Lower leg skin (tissue), 4 donors: ENCODE data around the gene RGS18. TPM values are rescaled to one million over a fixed set of nuclear protein-coding genes. Genes with fewer than 3 reads are reported as not detected.

Experiments used
- DNase-seq, 2 donors: peaks; one replicate each; pipeline ENCODE4 v3.0.0-alpha.2; 2019; ENCODE audit warnings: low spot score in 2 of 2
- H3K4me3 ChIP-seq: fragments of 200-600 bp; sonication (generic); 2 replicates; pipeline ENCODE4 v1.5.1; 2017; ENCODE audit warnings: mild to moderate bottlenecking, low read depth; ENCODE audit not compliant: poor library complexity, severe bottlenecking
- POLR2A ChIP-seq, 2 donors: fragments of 450-650 bp; IDR thresholded peaks; one replicate each; pipeline ENCODE4 v1.6.1; 2016 to 2017; ENCODE audit warnings: antibody characterized with exemption in 2 of 2, mild to moderate bottlenecking in 1 of 2, moderate library complexity in 1 of 2
- WGBS, 2 donors: methylation state at CpG; one replicate each; pipeline ENCODE4 v1.1.5; 2018; 5-methylcytosine and 5-hydroxymethylcytosine counted together
- intact Hi-C: fragments of 100-400 bp; cut with DNase I; formaldehyde crosslinking; loops from one replicate; pipeline ENCODE4 v1.15.0; 2023; ENCODE audit warnings: low total_unique reads
- total RNA-seq, 4 donors: library from RNA; depleted of rRNA; stranded (reverse); fragments of >200 nt; gene quantifications; one replicate each; pipeline ENCODE4 v1.1.0, GENCODE V29; 2016
- TF ChIP-seq, protein P1 (sequence below), 3 donors: fragments of 450-650 bp; IDR thresholded peaks; one replicate each; pipeline ENCODE4 v1.5.1; 2016; ENCODE audit warnings: antibody characterized with exemption in 3 of 3, mild to moderate bottlenecking in 3 of 3, moderate library complexity in 2 of 3

RGS18 gene
- total RNA-seq, 4 donors from 2014 or later: 0.13 to 1.0 (median 0.84) TPM; not detected in 1

- H3K4me3 ChIP-seq: no peak overlapping the region
- intact Hi-C loops: no loop called here
- WGBS, 2 donors: 66 to 67% methylated on average over 3 of the region's 3 CpGs
- DNase-seq: no peak
- TF ChIP-seq POLR2A (IDR thresholded peaks at IDR 0.05): no peak
Observed at GRCh38 chr1:192167911-192168700, 9.8 kb downstream of the RGS18 start.

GRCh38 chr1:192168964-192169363, 10.7 kb downstream of the RGS18 start:
- no peak for TF ChIP-seq POLR2A (IDR thresholded peaks at IDR 0.05)
- TF ChIP-seq, protein P1, sequence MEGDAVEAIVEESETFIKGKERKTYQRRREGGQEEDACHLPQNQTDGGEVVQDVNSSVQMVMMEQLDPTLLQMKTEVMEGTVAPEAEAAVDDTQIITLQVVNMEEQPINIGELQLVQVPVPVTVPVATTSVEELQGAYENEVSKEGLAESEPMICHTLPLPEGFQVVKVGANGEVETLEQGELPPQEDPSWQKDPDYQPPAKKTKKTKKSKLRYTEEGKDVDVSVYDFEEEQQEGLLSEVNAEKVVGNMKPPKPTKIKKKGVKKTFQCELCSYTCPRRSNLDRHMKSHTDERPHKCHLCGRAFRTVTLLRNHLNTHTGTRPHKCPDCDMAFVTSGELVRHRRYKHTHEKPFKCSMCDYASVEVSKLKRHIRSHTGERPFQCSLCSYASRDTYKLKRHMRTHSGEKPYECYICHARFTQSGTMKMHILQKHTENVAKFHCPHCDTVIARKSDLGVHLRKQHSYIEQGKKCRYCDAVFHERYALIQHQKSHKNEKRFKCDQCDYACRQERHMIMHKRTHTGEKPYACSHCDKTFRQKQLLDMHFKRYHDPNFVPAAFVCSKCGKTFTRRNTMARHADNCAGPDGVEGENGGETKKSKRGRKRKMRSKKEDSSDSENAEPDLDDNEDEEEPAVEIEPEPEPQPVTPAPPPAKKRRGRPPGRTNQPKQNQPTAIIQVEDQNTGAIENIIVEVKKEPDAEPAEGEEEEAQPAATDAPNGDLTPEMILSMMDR (IDR thresholded peaks at IDR 0.05): no peak
- intact Hi-C loops: no loop called here
- 70% methylated on average over 4 of the region's 4 CpGs for WGBS, 2 donors
- no peak overlapping the region for H3K4me3 ChIP-seq
- no peak for DNase-seq

DNA sequence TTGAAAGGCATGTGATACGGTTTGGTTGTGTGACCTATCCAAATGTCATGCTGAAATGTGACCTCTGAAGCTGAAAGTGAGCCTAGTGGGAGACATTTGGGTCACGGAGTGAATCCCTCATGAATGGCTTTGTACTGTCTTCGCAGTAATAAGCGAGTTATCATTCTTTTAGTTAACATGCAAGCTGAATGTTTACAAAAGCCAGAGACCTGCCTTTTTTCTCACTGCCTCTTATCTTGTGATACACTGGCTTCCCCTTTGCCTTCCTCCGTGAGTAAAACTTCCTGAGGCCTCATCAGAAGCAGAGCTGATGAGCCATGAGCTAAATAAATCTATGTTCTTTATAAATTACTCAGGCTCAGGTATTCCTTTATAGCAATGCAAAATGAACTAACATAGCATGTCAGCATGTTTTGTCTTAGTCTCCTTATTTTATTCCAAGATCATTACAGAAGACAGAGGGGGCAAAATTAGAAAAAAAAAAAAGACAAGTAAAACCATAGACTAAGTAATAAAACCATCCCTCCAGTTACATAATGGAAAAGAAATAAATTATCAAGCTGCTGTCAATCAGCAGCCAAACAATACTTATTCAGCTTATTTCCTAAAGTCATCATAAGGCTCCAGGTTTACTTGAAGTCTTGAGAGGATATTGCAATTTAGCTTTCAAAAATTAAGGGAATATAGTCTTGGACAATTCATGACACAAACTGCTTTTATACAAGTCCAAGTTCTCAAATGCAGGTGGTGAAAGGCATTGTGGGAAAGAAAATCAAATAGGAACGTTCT, 12.1 kb downstream of the RGS18 start:
- WGBS, 2 donors: 61 to 66% methylated on average over 6 of the region's 6 CpGs
- H3K4me3 ChIP-seq: no peak overlapping the region
- TF ChIP-seq POLR2A (IDR thresholded peaks at IDR 0.05): no peak
- TF ChIP-seq, protein P1 (IDR thresholded peaks at IDR 0.05): no peak
- no peak for DNase-seq
- intact Hi-C loops: no loop called here

DNA sequence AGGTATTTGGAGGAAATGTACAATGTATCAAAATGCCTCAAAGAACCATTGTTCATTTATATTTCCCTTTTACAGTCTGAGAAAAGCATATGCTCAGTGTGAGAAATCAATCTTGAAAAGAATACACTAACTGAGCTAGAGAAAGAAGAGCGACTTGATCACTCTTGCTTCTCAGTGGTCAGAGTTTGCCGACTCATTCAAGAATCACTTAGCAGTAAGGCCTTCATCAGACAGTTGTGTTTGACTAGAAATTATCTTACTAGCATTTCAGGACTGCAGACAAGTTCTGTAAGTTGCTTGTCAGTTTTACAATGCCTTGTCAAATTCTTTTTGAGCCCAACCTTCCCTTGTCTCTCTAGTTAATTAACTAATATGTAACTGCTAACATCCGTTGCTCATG, 12.9 kb downstream of the RGS18 start:
- DNase-seq: no peak
- 83 to 89% methylated on average over 3 of the region's 3 CpGs for WGBS, 2 donors
- no peak overlapping the region for H3K4me3 ChIP-seq
- no peak for TF ChIP-seq POLR2A (IDR thresholded peaks at IDR 0.05)
- TF ChIP-seq, protein P1 (IDR thresholded peaks at IDR 0.05): no peak
- intact Hi-C loops: no loop called here

- intact Hi-C loops: no loop called here
- TF ChIP-seq, protein P1 (IDR thresholded peaks at IDR 0.05): no peak
- TF ChIP-seq POLR2A (IDR thresholded peaks at IDR 0.05): no peak
- no peak overlapping the region for H3K4me3 ChIP-seq
Observed at GRCh38 chr1:192175971-192176370, 17.7 kb downstream of the RGS18 start.

GRCh38 chr1:192183788-192184187, 25.5 kb downstream of the RGS18 start:
- intact Hi-C loops: no loop called here
- H3K4me3 ChIP-seq: no peak overlapping the region
- no peak for TF ChIP-seq POLR2A (IDR thresholded peaks at IDR 0.05)
- TF ChIP-seq, protein P1 (IDR thresholded peaks at IDR 0.05): no peak
- DNase-seq: no peak
- 78 to 100% methylated on average over 1 of the region's 1 CpG for WGBS, 2 donors

More at GRCh38 chr1:192175971-192176370, 17.7 kb downstream of the RGS18 start:
- 91 to 92% methylated on average over 2 of the region's 2 CpGs for WGBS, 2 donors
- no peak for DNase-seq
